ENCODE data around the gene SIN3B. TPM values are rescaled to one million over a fixed set of nuclear protein-coding genes. Genes with fewer than 3 reads are reported as not detected.

SIN3B gene
- total RNA-seq, 2 donors from 2014 or later = 57.9 to 79.8 TPM

DNA sequence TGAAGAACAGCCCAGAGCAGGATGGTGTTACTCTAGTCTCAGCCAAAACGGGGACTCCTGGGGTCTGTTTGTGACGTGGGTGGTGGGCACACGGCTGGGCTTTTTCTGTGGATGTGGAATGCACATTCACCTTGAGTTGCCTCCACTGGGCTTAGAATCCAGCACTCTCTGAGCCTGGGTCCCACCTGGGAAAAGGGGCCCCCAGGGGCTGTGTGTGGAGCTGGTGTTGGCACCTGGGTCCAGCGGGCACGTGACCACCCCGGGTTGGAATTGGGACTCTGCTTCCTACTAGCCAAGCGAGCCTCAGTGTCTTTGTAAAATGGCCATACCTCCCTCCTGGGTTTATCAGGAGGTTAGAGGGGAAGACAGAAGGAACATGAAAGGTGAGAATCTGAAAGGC lies 30.4 kb downstream of the SIN3B start:
- no peak overlapping the region for H3K27ac ChIP-seq
- no peak overlapping the region for H3K4me3 ChIP-seq
- ATAC-seq (ENCODE audit: insufficient number of reproducible peaks, low FRiP score, low read depth) (no peak), DNase-seq (ENCODE audit: low spot score) (no peak)
- peaks cover 23% of the 10 kb centered on the region for H3K36me3 ChIP-seq
- TF ChIP-seq, protein P1, sequence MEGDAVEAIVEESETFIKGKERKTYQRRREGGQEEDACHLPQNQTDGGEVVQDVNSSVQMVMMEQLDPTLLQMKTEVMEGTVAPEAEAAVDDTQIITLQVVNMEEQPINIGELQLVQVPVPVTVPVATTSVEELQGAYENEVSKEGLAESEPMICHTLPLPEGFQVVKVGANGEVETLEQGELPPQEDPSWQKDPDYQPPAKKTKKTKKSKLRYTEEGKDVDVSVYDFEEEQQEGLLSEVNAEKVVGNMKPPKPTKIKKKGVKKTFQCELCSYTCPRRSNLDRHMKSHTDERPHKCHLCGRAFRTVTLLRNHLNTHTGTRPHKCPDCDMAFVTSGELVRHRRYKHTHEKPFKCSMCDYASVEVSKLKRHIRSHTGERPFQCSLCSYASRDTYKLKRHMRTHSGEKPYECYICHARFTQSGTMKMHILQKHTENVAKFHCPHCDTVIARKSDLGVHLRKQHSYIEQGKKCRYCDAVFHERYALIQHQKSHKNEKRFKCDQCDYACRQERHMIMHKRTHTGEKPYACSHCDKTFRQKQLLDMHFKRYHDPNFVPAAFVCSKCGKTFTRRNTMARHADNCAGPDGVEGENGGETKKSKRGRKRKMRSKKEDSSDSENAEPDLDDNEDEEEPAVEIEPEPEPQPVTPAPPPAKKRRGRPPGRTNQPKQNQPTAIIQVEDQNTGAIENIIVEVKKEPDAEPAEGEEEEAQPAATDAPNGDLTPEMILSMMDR (IDR thresholded peaks at IDR 0.05) = no peak
- no peaks in the 10 kb centered on the region for H3K9me3 ChIP-seq
- no peaks in the 10 kb centered on the region for H3K4me1 ChIP-seq (ENCODE audit: control insufficient read depth in 1 of 2, low read depth in 2 of 2)
- H3K27me3 ChIP-seq (replicated peaks; ENCODE audit: insufficient read depth) = no peaks in the 10 kb centered on the region

DNA sequence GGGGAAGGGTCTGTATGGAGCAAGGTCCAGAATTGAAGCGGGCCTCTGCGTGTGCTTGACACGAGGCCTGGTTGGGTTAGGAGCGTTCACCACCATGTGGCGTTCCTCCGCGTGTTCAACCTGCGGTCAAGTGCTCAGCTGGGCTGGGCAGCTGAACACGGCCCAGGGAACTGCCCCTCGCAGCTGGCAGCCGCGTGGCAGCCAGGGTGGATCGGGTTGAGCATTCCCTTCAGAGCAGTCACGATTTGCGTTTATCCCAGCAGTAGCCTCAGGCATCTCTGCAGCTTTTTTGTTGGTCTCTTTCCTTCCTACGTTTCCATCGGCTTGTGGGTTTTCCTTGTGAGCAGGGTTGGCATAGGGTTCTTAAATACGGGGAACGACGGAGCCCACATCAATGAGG lies 30.9 kb downstream of the SIN3B start:
- DNase-seq (ENCODE audit: low spot score) = no peak
- Histone ChIP-seq H3K27me3 (replicated peaks; ENCODE audit: insufficient read depth) (no peaks in the 10 kb centered on the region), H3K4me3 (no peak overlapping the region), H3K27ac (no peak overlapping the region), H3K4me1 (ENCODE audit: control insufficient read depth in 1 of 2, low read depth in 2 of 2) (no peaks in the 10 kb centered on the region), H3K36me3 (peaks cover 25% of the 10 kb centered on the region), H3K9me3 (no peaks in the 10 kb centered on the region)
- ATAC-seq (ENCODE audit: insufficient number of reproducible peaks, low FRiP score, low read depth) = no peak
- TF ChIP-seq, protein P1 (IDR thresholded peaks at IDR 0.05) = no peak

DNA sequence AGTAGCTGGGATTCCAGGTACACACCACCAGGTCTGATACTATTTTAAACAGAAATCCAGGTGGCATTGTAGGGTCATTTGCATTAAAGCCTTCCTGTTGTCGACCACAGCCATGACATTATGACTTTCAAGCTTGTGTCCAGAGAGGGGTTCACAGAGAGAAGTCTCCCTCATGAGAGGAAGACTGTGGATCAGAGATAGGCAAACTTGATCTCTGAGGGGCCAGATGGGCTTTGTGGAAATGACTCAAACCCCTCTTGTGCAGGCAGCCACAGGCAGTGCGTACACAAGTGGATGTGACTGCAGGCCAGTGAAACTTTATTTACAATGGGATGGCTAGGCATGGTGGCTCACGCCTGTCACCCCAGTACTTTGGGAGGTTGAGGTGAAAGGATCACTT lies 31.8 kb downstream of the SIN3B start:
- Histone ChIP-seq H3K27me3 (replicated peaks; ENCODE audit: insufficient read depth) (no peaks in the 10 kb centered on the region), H3K9me3 (no peaks in the 10 kb centered on the region), H3K36me3 (peaks cover 32% of the 10 kb centered on the region), H3K4me1 (ENCODE audit: control insufficient read depth in 1 of 2, low read depth in 2 of 2) (no peaks in the 10 kb centered on the region), H3K4me3 (no peak overlapping the region), H3K27ac (no peak overlapping the region)
- DNase-seq (ENCODE audit: low spot score) = no peak
- no peak for ATAC-seq (ENCODE audit: insufficient number of reproducible peaks, low FRiP score, low read depth)
- TF ChIP-seq, protein P1 (IDR thresholded peaks at IDR 0.05) = no peak

DNA sequence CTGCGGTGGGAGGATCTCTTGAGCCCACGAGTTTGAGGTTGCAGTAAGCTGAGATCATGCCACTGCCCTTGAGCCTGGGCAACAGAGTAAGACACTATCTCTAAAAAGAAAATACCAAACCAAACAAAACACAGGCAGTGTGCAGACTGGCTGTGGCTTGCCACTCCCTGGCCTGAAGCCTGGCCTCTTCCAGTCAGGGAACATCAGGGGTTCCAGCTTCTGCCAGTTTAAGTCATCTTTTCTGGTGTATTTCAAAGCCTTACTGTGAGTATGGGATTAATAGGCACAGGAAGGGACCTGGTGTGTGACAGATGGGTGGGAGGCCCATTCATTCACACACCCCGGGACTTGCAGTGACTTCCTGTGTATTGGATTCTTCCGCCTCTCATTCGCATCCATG lies 32.6 kb downstream of the SIN3B start:
- Histone ChIP-seq H3K27ac (no peak overlapping the region), H3K9me3 (no peaks in the 10 kb centered on the region), H3K4me1 (ENCODE audit: control insufficient read depth in 1 of 2, low read depth in 2 of 2) (no peaks in the 10 kb centered on the region), H3K4me3 (no peak overlapping the region), H3K27me3 (replicated peaks; ENCODE audit: insufficient read depth) (no peaks in the 10 kb centered on the region), H3K36me3 (peaks cover 41% of the 10 kb centered on the region)
- TF ChIP-seq, protein P1 (IDR thresholded peaks at IDR 0.05) = no peak
- no peak for ATAC-seq (ENCODE audit: insufficient number of reproducible peaks, low FRiP score, low read depth)
- no peak for DNase-seq (ENCODE audit: low spot score)

DNA sequence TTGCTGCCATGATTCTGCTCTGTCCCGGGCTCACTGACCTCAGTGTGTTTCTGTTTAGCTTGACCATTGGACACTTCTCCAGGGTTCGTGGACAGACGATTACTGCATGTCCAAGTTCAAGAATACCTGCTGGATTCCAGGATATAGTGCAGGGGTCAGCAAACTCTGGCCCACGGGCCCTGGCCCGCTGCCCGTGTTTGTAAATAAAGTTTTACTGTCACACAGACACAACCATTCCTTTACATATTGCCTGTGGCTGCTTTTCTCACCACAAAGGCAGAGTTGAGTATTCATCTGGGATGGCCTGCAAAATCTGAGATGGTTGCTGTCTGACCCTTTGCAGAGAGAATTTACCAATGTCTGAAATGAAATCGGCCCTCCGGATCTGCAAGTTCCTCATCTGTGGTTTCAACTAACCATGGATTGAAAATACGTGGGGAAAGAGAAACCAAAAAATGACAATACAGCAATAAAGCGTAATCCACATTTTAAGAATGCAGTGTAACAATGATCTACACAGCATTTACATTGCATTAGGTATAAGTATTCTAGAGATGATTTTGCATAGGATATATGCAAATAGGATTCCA lies 33.7 kb downstream of the SIN3B start:
- H3K36me3 ChIP-seq = peaks cover 47% of the 10 kb centered on the region
- H3K27ac ChIP-seq = no peak overlapping the region
- no peak overlapping the region for H3K4me3 ChIP-seq
- ATAC-seq (ENCODE audit: insufficient number of reproducible peaks, low FRiP score, low read depth) = no peak
- H3K9me3 ChIP-seq = no peaks in the 10 kb centered on the region
- TF ChIP-seq, protein P1 (IDR thresholded peaks at IDR 0.05) = no peak
- no peak for DNase-seq (ENCODE audit: low spot score)
- no peaks in the 10 kb centered on the region for H3K4me1 ChIP-seq (ENCODE audit: control insufficient read depth in 1 of 2, low read depth in 2 of 2)
- no peaks in the 10 kb centered on the region for H3K27me3 ChIP-seq (replicated peaks; ENCODE audit: insufficient read depth)
